ENCODE data around the gene FUS.
"Not testable (repeated sequence)": the region's sequence is repeated elsewhere in the genome, so short reads cannot be mapped to it uniquely, and the experiment has no call there.

The FUS gene

GRCh38 chr16:31143694-31144148 is 36.2 kb upstream of the FUS start:
- no peak for DNase-seq (ENCODE audit: low read depth in 2 of 2)

GRCh38 chr16:31144418-31144817 is 35.5 kb upstream of the FUS start:
- not testable (repeated sequence) for DNase-seq (ENCODE audit: low read depth in 2 of 2)

GRCh38 chr16:31145398-31145990 is 34.4 kb upstream of the FUS start:
- no peak for DNase-seq (ENCODE audit: low read depth in 2 of 2)

- DNase-seq (ENCODE audit: low read depth in 2 of 2) = no peak
These were observed 32.4 kb upstream of the FUS start for GRCh38 chr16:31147574-31147973.

GRCh38 chr16:31148281-31148728 is 31.6 kb upstream of the FUS start:
- no peak for DNase-seq (ENCODE audit: low read depth in 2 of 2)

- DNase-seq (ENCODE audit: low read depth in 2 of 2) = no peak
These were observed 31.0 kb upstream of the FUS start for GRCh38 chr16:31148896-31149295.

- no peak for DNase-seq (ENCODE audit: low read depth in 2 of 2)
These were observed 30.6 kb upstream of the FUS start for GRCh38 chr16:31149332-31149731.

GRCh38 chr16:31149894-31150890 is 29.7 kb upstream of the FUS start, which contains the start of gene PRSS36:
PRSS36 (minus strand) TSS chr16:31150066; CDS start chr16:31150035, 31 bp downstream.
- no peak for DNase-seq (ENCODE audit: low read depth in 2 of 2)

GRCh38 chr16:31150976-31151375 is 29.0 kb upstream of the FUS start:
- DNase-seq (ENCODE audit: low read depth in 2 of 2) = not testable (repeated sequence)

GRCh38 chr16:31157136-31157535 is 22.8 kb upstream of the FUS start:
- DNase-seq (ENCODE audit: low read depth in 2 of 2) = no peak

GRCh38 chr16:31167315-31167714 is 12.6 kb upstream of the FUS start:
- no peak for DNase-seq (ENCODE audit: low read depth in 2 of 2)

GRCh38 chr16:31168848-31169247 is 11.1 kb upstream of the FUS start:
- no peak for DNase-seq (ENCODE audit: low read depth in 2 of 2)

GRCh38 chr16:31170048-31170447 is 9.9 kb upstream of the FUS start:
- not testable (repeated sequence) for DNase-seq (ENCODE audit: low read depth in 2 of 2)

- no peak for DNase-seq (ENCODE audit: low read depth in 2 of 2)
These were observed 2.8 kb upstream of the FUS start for GRCh38 chr16:31177136-31177535.

GRCh38 chr16:31179219-31179746 is 656 bp upstream of the FUS start:
- DNase-seq (ENCODE audit: low read depth in 2 of 2) = no peak

GRCh38 chr16:31181102-31181830 is 1.3 kb downstream of the FUS start:
- DNase-seq (ENCODE audit: low read depth in 2 of 2) = no peak

- no peak for DNase-seq (ENCODE audit: low read depth in 2 of 2)
These were observed 2.5 kb downstream of the FUS start for GRCh38 chr16:31182391-31182790.

- DNase-seq (ENCODE audit: low read depth in 2 of 2) = no peak
These were observed 3.8 kb downstream of the FUS start for GRCh38 chr16:31183432-31184428.

- no peak for DNase-seq (ENCODE audit: low read depth in 2 of 2)
These were observed 4.9 kb downstream of the FUS start for GRCh38 chr16:31184888-31185287.

- no peak for DNase-seq (ENCODE audit: low read depth in 2 of 2)
These were observed 5.4 kb downstream of the FUS start for GRCh38 chr16:31185339-31185738.

- DNase-seq (ENCODE audit: low read depth in 2 of 2) = no peak
These were observed 6.2 kb downstream of the FUS start for GRCh38 chr16:31186176-31186575.
